Stomach (tissue), 19 donors: ENCODE measurements around the gene LRATD1. TPM values are rescaled to one million over a fixed set of nuclear protein-coding genes. Genes with fewer than 3 reads are reported as not detected.

ENCODE experiments used
- DNase-seq, 2 donors: peaks; one replicate each; pipeline versions ENCODE4 v3.0.0 to v3.0.0-alpha.2; 2013 to 2019
- H3K27ac ChIP-seq, 5 donors: fragments of 200-600 bp in 4 of 5; sonication (generic) in 4 of 5; one replicate each; pipeline ENCODE4 v1.5.1; 2013 to 2019; ENCODE audit warnings: mild to moderate bottlenecking in 1 of 5, moderate library complexity in 1 of 5
- H3K27me3 ChIP-seq, 3 donors: fragments of 200-600 bp; sonication (generic); one replicate each; pipeline ENCODE4 v1.5.1; 2017 to 2019; ENCODE audit warnings: mixed run types in 1 of 3
- H3K36me3 ChIP-seq, 4 donors: fragments of 200-600 bp; sonication (generic); 1 replicate in 3 of 4; 2 replicates in 1 of 4; pipeline ENCODE4 v1.5.1; 2016 to 2019
- H3K4me1 ChIP-seq, 4 donors: fragments of 200-600 bp; sonication (generic); one replicate each; pipeline ENCODE4 v1.5.1; 2016 to 2019
- H3K4me3 ChIP-seq, 4 donors: fragments of 200-600 bp; sonication (generic) in 3 of 4; one replicate each; pipeline ENCODE4 v1.5.1; 2016 to 2019; ENCODE audit warnings: mild to moderate bottlenecking in 1 of 4
- H3K9me3 ChIP-seq, 4 donors: fragments of 200-600 bp; sonication (generic); one replicate each; pipeline ENCODE4 v1.5.1; 2016 to 2019
- EP300 ChIP-seq: sonication (generic); formaldehyde crosslinking; IDR thresholded peaks from one replicate; pipeline ENCODE4 v1.6.1; 2017; ENCODE audit warnings: antibody characterized with exemption
- POLR2A ChIP-seq, 4 donors: fragments of 450-650 bp; IDR thresholded peaks; one replicate each; pipeline ENCODE4 v1.6.1; 2016; ENCODE audit warnings: antibody characterized with exemption in 4 of 4, control low read depth in 2 of 4, mild to moderate bottlenecking in 1 of 4, moderate library complexity in 1 of 4
- POLR2AphosphoS5 ChIP-seq, 3 donors: sonication (generic); formaldehyde crosslinking; IDR thresholded peaks; one replicate each; pipeline ENCODE4 v1.6.1; 2016; ENCODE audit warnings: antibody characterized with exemption in 3 of 3
- WGBS, 5 donors: extraction: QIAGEN DNeasy Blood & Tissue Kit in 3 of 5; methylation state at CpG; one replicate each; pipeline versions ENCODE4 v1.1.5 to v1.1.7; 2013 to 2018; 5-methylcytosine and 5-hydroxymethylcytosine counted together
- intact Hi-C: fragments of 100-400 bp; cut with DNase I; formaldehyde crosslinking; loops from one replicate; pipeline ENCODE4 v1.15.1; 2023; ENCODE audit warnings: low total_unique reads
- long read RNA-seq, 10 donors: transcript quantifications; one replicate each; lab custom pipeline, GENCODE V29; 2026
- polyA plus RNA-seq, 3 donors: library from polyadenylated mRNA; stranded (reverse); fragments of 200-250 nt; gene quantifications; one replicate each; pipeline ENCODE4 v1.2.3, GENCODE V29; 2013
- total RNA-seq, 5 donors: library from RNA; depleted of rRNA; stranded (reverse); fragments of >200 nt; gene quantifications; one replicate each; pipeline versions ENCODE4 v1.1.0 to v1.2.3, GENCODE V29; 2014 to 2016
- TF ChIP-seq, protein P1 (sequence below), 7 experiments: fragments of 450-650 bp in 4 of 7; fragments of 200-600 bp in 3 of 7; sonication (generic) in 3 of 7; IDR thresholded peaks; one replicate each; pipeline ENCODE4 v1.5.1; 2016 to 2019; ENCODE audit warnings: antibody characterized with exemption in 7 of 7, control low read depth in 2 of 7, mild to moderate bottlenecking in 1 of 7
- donor health status: healthy with polysubstance abuse.
- donor health status: Bipolar disorder and iron deficiency.
- donor health status: healthy.

Gene LRATD1, protein sequence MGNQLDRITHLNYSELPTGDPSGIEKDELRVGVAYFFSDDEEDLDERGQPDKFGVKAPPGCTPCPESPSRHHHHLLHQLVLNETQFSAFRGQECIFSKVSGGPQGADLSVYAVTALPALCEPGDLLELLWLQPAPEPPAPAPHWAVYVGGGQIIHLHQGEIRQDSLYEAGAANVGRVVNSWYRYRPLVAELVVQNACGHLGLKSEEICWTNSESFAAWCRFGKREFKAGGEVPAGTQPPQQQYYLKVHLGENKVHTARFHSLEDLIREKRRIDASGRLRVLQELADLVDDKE
- 100 to 1,000 TPM in 1 of 5 donors, 10 to 100 TPM in 1, 1 to 10 TPM in 2, not detected in 1; 4.4 to 229 (median 10.5) TPM for total RNA-seq
- polyA plus RNA-seq: 1 to 10 TPM; 3.2 to 9.0 (median 6.0) TPM
- long read RNA-seq, donor 1: 0 reads
- long read RNA-seq, donor 2, full-length matches to known transcripts: 2 of 2 reads
- long read RNA-seq, donor 2, partial matches to known transcripts: 0 of 2 reads
- long read RNA-seq, donor 2, other reads (novel, unspliced or antisense): 0 of 2 reads
- long read RNA-seq, donor 3, full-length matches to known transcripts: 1 of 1 reads
- long read RNA-seq, donor 3, partial matches to known transcripts: 0 of 1 reads
- long read RNA-seq, donor 3, other reads (novel, unspliced or antisense): 0 of 1 reads
- long read RNA-seq, donor 4: 0 reads
- long read RNA-seq, donor 5, full-length matches to known transcripts: 3 of 3 reads
- long read RNA-seq, donor 5, partial matches to known transcripts: 0 of 3 reads
- long read RNA-seq, donor 5, other reads (novel, unspliced or antisense): 0 of 3 reads
- long read RNA-seq, donor 6: 0 reads
- long read RNA-seq, donor 7, full-length matches to known transcripts: 5 of 5 reads
- long read RNA-seq, donor 7, partial matches to known transcripts: 0 of 5 reads
- long read RNA-seq, donor 7, other reads (novel, unspliced or antisense): 0 of 5 reads
- long read RNA-seq, donor 8: 0 reads
- long read RNA-seq, donor 9: 0 reads
- long read RNA-seq, donor 10, full-length matches to known transcripts: 4 of 4 reads
- long read RNA-seq, donor 10, partial matches to known transcripts: 0 of 4 reads
- long read RNA-seq, donor 10, other reads (novel, unspliced or antisense): 0 of 4 reads

DNA sequence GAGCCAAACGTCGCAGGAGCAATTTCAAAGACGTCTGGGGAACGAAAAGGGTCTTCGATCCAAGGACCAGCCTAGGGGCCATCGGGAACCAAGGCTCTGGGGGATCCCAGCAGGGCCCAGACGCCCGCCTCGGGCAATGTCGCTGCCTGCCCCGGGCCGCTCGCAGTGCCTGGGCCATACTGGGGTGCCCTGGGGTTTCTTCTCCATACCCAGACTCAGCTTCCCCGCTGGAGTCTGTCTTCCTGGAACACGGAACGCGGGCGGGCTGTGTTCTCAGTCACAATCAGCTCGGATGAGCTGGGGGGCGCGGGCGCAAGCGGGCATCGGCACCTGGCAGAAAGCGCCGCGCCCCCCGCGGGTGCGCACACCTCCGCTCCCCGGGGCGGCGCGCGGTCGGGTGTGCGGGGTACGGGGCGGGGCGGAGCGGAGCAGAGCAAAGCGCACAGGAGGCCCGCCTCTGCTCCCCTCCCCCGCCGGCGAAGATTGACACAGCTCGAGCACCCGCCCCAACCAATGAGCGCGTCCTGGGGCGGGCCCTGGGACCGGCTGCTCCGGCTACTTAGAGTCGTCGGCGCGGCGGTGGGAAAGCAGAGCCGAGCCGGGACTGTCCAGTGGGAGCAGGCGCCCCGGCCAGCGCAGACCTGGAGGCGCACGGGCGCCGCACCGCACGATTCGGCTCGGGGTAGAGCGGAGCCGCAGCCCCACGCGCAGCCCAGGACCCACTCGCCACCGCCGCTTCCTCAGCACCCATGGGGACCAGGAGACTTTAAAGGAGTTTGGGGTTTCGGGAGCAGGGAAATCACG lies at the start of gene LRATD1:
LRATD1 (plus strand) TSS at position 585 of the 804 bp plus-strand sequence. CDS start 1,263 bp downstream, outside the sequence.
- peaks cover 16 to 45% (median 34%) of the 10 kb centered on the region in 4 donors for H3K4me1 ChIP-seq
- 2 to 4% (median 3%) methylated on average over 32 to 81 of the region's 81 CpGs for WGBS, 5 donors
- no peaks in the 10 kb centered on the region for H3K9me3 ChIP-seq
- intact Hi-C loops: no loop called here
- no peaks in the 10 kb centered on the region for H3K36me3 ChIP-seq
- H3K27me3 ChIP-seq: peaks cover 0 to 41% (median 16%) of the 10 kb centered on the region in 3 donors
- TF ChIP-seq POLR2AphosphoS5 (IDR thresholded peaks at IDR 0.05) (peak; percentile 65 to 97 (median 96)), EP300 (no peak), POLR2A (IDR thresholded peaks at IDR 0.05) (peak in 2 of 4 donors; percentile 75 to 80)
- TF ChIP-seq, protein P1, sequence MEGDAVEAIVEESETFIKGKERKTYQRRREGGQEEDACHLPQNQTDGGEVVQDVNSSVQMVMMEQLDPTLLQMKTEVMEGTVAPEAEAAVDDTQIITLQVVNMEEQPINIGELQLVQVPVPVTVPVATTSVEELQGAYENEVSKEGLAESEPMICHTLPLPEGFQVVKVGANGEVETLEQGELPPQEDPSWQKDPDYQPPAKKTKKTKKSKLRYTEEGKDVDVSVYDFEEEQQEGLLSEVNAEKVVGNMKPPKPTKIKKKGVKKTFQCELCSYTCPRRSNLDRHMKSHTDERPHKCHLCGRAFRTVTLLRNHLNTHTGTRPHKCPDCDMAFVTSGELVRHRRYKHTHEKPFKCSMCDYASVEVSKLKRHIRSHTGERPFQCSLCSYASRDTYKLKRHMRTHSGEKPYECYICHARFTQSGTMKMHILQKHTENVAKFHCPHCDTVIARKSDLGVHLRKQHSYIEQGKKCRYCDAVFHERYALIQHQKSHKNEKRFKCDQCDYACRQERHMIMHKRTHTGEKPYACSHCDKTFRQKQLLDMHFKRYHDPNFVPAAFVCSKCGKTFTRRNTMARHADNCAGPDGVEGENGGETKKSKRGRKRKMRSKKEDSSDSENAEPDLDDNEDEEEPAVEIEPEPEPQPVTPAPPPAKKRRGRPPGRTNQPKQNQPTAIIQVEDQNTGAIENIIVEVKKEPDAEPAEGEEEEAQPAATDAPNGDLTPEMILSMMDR (IDR thresholded peaks at IDR 0.05): no peak
- H3K4me3 ChIP-seq: peak within 1 kb of the TSS; percentile 50 to 70 (median 56)
- H3K27ac ChIP-seq: peak within 1 kb of the TSS; percentile 60 to 85 (median 73)
- peak; percentile 94 to 97 for DNase-seq

DNA sequence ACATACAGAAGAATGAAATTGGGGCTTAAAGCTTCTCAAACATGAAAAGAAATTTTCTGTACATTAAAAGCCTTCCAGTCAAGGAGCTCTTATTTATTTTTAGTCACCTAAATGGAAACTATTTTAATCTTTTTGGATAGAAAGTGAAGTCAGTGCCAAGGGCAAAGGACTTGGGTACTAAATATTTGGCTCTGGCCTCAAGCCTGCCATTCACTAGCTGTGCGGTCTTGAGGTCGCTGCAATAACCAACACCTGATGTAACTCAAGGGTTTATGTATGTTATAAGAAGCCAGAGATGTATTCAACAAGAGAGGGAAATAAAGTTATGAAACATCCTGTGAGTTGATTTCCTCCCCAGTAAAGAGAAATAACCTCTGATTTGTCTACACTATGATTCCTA lies 49.5 kb upstream of the LRATD1 start:
- Histone ChIP-seq H3K27me3 (no peaks in the 10 kb centered on the region), H3K36me3 (no peaks in the 10 kb centered on the region), H3K4me1 (peaks cover 0 to 6% (median 0%) of the 10 kb centered on the region in 4 donors), H3K9me3 (no peaks in the 10 kb centered on the region), H3K4me3 (no peak overlapping the region), H3K27ac (no peak overlapping the region)
- TF ChIP-seq, protein P1 (IDR thresholded peaks at IDR 0.05): no peak
- no peak for TF ChIP-seq POLR2AphosphoS5 (IDR thresholded peaks at IDR 0.05)
- no peak for TF ChIP-seq POLR2A (IDR thresholded peaks at IDR 0.05)
- TF ChIP-seq EP300: no peak
- intact Hi-C loops: no loop called here
- no peak for DNase-seq
- 27 to 57% (median 34%) methylated on average over 2 of the region's 2 CpGs for WGBS, 5 donors

DNA sequence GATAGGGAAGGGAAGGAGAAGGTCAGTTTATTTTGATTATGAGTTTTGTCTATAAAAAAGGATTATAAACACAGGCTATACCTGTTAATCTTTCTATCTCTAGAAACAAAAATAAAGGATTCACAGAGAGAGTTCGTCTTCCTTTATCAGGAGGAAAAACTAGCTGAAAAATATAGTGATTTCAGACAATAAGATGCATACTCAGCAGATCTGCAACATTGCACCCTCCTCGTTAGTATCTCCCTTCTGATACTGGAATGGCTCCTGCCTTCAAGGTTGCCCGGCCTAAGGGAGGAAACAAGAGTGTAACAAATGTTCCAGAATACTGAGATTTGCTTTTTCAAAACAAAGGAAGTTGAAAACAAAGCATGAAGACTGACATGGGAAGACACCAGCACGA lies 48.7 kb upstream of the LRATD1 start:
- TF ChIP-seq EP300: no peak
- no peaks in the 10 kb centered on the region for H3K9me3 ChIP-seq
- no peak for DNase-seq
- peaks cover 0 to 6% (median 0%) of the 10 kb centered on the region in 4 donors for H3K4me1 ChIP-seq
- H3K36me3 ChIP-seq: no peaks in the 10 kb centered on the region
- intact Hi-C loops: no loop called here
- H3K27me3 ChIP-seq: no peaks in the 10 kb centered on the region
- no peak overlapping the region for H3K27ac ChIP-seq
- H3K4me3 ChIP-seq: no peak overlapping the region
- WGBS, 5 donors: 59 to 69% (median 62%) methylated on average over 4 of the region's 4 CpGs

DNA sequence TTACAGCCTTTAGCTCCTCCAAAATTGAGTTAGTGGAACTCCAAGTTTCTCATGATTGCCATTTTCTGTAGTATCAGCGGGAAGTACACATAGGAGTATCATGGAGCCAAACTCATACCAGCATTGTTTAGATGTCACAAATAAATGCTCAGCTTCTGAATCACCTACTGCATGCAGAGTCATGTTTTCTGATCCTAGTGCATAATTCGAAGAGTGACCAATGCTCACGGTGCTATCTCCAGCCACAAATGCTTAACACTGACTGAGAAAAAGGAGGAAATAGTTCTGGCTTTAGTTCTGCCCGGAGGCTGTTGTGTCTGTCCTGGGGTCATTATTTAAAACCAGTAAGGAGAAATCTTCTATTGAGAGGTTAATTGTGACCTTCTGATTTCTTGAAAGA lies 45.4 kb upstream of the LRATD1 start:
- 79 to 93% (median 90%) methylated on average over 4 of the region's 4 CpGs for WGBS, 5 donors
- H3K4me3 ChIP-seq: no peak overlapping the region
- H3K27ac ChIP-seq: no peak overlapping the region
- H3K4me1 ChIP-seq: peaks cover 0 to 6% (median 0%) of the 10 kb centered on the region in 4 donors
- intact Hi-C loops: no loop called here
- TF ChIP-seq POLR2AphosphoS5 (IDR thresholded peaks at IDR 0.05) (no peak), POLR2A (IDR thresholded peaks at IDR 0.05) (no peak), EP300 (no peak)
- TF ChIP-seq, protein P1 (IDR thresholded peaks at IDR 0.05): no peak
- H3K9me3 ChIP-seq: no peaks in the 10 kb centered on the region
- no peaks in the 10 kb centered on the region for H3K27me3 ChIP-seq
- no peak for DNase-seq
- no peaks in the 10 kb centered on the region for H3K36me3 ChIP-seq
